Stimulated activated CD8-positive, alpha-beta memory T cell treated with anti-CD3 and anti-CD28 coated beads, Interleukin-4, amount 100 ng/mL, for 4 hours (primary cell): ENCODE data around the gene CCNB2.

ENCODE experiments used
- DNase-seq, 2 donors: peaks; one replicate each; pipeline ENCODE4 v3.0.0-alpha.2; 2020; ENCODE audit warnings: low read depth in 2 of 2, low spot score in 1 of 2

Gene CCNB2

DNA sequence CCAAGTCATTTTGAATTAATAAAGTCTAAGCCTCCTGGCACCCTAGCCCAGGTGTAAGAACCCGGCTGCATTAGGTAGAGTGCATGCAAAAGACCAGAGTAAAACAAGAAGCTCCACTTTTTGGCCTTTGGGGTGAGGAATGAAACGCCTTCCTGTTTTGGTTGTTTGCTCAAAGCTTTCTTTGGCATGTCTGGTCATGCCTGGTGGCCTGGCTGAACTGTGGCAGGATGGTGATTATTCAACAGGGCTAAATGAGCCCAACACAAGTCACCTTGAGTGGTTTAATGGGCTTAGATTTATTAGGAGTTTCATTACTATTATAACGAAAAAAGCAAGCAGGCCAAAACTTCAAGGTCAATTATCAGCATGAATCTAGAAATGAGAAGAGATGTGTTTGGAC lies 60.8 kb downstream of the CCNB2 start:
- no peak for DNase-seq

DNA sequence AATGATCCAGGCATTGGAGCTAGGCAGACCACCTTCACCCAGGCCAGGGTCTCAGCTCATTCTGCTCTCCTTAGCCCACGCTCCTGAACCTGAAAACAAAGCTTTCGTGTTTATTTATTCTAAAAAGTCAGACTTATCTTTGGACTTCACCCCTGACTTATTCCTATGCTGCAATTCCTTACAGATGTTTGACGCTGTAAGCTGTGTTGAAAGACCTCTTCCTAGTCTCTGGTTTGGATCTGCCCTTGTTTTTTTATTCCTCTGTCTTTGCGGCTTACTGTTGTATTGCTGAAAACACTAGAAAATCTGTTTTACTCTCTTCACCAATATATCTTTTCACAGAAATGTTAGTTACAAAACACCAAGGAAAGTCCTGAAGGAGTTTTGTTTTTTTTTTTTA lies 61.2 kb downstream of the CCNB2 start:
- DNase-seq = no peak

DNA sequence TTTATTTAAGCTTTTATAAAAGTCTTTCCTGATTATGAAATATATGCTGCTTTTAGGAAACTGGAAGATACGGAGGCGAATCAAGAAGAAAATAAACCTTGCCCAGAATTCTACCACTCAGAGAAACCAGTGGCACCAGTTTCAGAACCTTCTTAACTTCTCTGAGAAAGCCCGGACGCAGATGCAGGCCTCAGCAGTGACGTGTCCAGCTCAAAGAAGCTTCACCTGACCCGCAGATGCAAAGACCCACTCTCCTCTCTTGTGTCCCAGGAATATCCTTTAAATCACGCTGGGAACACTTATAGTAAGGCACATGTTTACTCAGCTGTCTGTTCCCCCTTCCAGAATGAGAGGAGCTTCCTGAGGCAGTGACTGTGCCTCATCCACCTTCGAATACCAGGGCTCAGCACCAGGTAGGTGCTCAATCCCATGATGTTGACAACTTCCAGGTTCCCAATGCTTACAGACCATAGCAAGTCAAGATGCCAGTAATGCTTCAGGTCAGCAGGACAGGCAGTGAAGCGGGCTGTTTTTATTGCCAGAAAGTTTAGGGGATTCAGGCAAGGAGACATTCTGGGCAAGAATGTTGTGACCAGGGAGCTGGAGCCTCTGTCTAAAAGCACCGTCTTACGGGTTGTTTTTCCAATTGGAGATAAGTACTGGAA lies 61.8 kb downstream of the CCNB2 start:
- DNase-seq = no peak

DNA sequence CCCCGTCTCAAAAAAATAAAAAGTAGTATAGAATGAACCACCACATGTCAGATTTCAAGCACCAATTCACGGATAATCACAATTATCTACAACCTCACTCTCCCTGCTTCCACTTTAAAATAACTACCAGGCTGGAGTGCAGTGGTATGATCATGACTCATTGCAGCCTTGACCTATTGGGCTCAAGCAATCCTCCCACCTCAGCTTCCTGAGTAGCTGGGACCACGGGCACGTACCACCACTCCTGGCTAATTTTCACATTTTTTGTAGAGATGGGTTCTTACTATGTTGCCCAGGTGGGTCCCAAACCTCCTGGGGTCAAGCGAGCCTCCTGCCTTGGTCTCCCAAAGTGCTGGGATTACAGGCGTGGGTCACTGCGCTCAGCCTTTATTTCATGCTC lies 63.6 kb downstream of the CCNB2 start:
- DNase-seq = no peak

DNA sequence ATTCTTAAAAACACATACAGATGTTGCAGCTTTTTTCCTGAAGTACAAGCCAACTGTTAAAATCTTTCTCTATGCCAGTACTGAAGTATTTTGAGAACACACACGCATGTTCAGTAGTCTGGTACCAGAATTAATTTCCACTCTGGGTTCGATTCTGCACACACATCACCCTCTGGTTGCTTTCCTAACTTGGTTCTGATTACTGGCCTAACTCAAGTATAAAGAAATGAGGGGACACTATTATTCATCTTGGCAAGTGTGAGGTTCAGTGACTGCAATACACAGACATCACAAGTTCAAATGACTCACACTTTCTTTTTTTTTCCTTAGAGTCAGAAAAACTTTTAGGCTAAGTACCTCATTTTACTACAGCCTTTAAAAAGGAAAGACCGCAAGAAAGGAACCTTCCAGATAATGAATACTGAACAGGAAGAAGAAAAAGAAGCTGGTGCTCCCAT lies 64.3 kb downstream of the CCNB2 start:
- DNase-seq = no peak

DNA sequence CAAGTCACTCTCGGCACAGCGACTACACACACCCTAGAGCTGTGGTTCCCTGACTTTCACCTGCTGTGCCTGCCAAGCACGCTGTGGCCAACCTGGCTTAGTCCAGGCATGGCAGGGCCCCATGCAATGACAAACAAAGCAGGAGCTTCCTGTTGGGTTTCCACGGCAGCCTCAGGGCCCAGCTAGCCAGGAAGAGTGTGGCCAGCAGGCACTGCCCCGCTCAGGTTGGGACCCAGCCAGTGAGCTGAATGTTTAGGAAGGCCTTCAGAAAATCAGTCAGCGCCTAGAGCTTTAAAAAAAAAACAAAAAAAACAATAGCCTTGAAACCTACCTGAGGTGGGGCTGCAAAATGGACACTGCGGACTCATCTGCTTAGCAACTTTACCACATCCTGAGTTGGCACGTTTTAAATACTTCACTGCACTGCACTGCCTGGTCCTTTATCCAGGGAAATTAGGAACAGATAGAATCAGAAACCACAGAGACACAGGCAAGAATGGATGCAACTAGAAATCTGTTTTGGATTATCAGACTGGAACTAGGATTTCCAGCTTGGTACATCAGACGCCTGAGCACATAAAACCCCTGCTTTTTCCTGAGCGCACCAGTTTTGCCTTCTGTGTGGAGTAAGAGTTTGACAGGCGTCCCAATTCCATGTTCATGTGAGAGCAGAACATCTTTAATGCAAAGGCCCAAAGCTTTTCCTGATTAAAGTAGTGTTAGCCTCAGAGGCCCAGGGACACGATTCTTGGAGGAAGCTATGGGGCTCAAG lies 65.5 kb downstream of the CCNB2 start:
- DNase-seq = no peak

DNA sequence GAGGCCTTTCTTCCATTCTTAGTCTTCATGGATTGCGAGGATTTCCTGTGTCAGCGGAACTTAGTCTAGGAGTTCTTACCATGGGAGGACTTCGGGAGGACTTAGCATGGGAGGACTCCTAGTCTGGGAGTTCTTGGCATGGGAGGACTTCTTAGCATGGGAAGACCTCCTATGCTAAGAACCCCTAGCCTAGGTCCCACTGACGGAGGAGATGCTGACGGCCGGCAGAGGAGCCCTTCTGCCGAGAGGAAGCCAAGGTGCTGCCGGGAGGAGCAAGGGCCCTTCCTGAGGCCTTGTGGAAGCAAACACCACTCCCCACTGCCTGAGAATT lies 66.1 kb downstream of the CCNB2 start:
- DNase-seq = no peak

DNA sequence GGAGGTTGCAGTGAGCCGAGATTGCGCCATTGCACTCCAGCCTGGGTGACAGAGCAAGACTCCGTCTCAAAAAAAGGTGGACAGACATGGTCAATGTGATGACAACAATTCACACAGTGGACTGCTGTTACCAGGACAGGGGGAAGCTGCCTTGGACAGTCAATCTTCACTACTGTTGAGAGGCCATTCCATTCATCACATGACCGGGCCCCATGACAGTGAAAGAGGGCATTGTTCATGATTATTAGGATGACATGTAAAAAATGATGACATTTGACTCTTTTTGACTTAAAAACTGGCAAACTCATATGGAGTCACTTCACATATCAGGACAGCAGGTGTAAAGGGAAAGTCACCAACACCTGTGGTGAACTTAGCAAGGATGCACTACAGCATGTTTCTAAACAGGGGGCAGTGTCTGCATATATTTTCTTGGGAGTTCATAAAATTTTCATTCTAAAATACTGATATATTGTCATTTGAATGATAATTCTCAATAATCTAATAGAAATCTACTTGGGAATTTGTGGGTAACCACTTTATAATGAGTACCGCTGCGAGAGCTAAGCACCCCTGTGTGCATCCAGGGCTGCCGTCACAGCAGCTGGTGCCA lies 67.4 kb downstream of the CCNB2 start:
- no peak for DNase-seq

DNA sequence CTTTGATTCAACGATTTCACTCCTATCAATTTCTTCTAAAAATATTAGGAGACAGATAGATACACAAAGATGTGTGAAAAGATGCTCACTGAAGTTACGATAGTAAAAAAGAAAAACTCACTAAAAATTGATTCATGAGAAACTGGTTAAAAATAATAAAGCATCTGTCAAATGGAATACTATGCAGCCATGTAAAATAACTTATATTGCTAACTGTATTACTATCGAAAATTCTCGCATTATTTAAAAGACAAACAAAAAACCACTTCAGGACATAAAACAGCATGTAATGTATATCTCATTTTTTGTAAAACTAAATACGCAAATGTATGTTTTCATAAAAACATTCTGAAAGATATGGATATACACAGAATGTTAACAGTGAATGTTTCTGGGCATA lies 68.2 kb downstream of the CCNB2 start:
- no peak for DNase-seq

DNA sequence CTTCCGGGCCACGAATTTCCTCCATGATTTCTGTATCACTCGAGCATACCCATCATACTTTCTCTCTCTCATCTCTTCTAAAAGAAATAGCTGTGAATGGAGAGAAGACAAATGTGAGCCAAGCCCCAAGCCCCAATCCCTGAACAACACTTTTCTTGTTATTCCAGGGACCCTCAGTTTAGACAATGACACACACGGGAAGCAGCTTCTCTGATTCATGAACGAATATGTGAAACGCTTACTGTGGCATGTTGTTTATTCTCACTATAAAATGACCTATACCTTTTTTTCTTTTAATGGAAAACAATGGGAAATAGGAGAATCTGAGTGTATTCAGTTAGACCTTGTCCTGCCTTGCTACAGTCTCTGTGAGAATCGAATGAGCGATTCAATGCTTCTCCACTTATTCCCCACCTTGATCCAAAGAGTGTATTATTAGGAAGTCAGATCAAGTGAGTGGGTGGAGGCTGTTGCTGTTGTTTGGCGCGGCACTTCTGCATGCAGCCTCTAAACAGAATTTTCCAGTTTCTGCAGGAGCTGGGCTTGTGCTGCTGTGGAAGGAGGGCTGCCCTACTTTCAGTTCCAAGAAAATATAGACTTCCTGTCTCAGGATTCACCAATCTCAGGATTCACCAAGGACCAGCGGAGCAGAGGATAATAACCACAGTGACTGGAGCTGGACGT lies 69.3 kb downstream of the CCNB2 start:
- DNase-seq = no peak
